MM.1S (cell line): ENCODE results near the gene ECSIT.

Experiments
- DNase-seq: peaks from one replicate; pipeline ENCODE4 v3.0.0-alpha.2; 2015
- H2AFZ ChIP-seq: fragments of 300-600 bp; sonication (generic); 2 replicates; pipeline ENCODE4 v1.6.0; 2016; ENCODE audit warnings: antibody characterized with exemption, low read length
- H3F3A ChIP-seq: fragments of 300-600 bp; sonication (generic); 2 replicates; pipeline ENCODE4 v1.6.1; 2016; ENCODE audit warnings: mild to moderate bottlenecking, antibody characterized with exemption, low read length, moderate library complexity, mixed read lengths; ENCODE audit not compliant: insufficient read depth
- H3K27ac ChIP-seq: fragments of 300-600 bp; sonication (generic); 2 replicates; pipeline ENCODE4 v1.5.1; 2016; ENCODE audit warnings: mild to moderate bottlenecking, low read length
- H3K27me3 ChIP-seq: fragments of 300-600 bp; sonication (generic); replicated peaks from 2 replicates; pipeline ENCODE4 v1.6.0; 2016; ENCODE audit warnings: low read length; ENCODE audit not compliant: insufficient read depth
- H3K36me3 ChIP-seq: fragments of 300-600 bp; sonication (generic); replicated peaks from 2 replicates; pipeline ENCODE4 v1.6.1; 2016; ENCODE audit warnings: mild to moderate bottlenecking, low read length, mixed read lengths; ENCODE audit not compliant: insufficient read depth
- H3K4me1 ChIP-seq: fragments of 300-600 bp; sonication (generic); 2 replicates; pipeline ENCODE4 v1.6.1; 2016; ENCODE audit warnings: low read length, mixed read lengths
- H3K4me2 ChIP-seq: fragments of 300-600 bp; sonication (generic); 2 replicates; pipeline ENCODE4 v1.6.0; 2016; ENCODE audit warnings: low read depth, low read length
- H3K4me3 ChIP-seq: fragments of 300-600 bp; sonication (generic); 2 replicates; pipeline ENCODE4 v1.5.1; 2016; ENCODE audit warnings: low read length, mixed read lengths
- H3K79me2 ChIP-seq: fragments of 300-600 bp; sonication (generic); 2 replicates; pipeline ENCODE4 v1.6.1; 2016; ENCODE audit warnings: mixed run types, low read length, mixed read lengths
- H3K9ac ChIP-seq: fragments of 300-600 bp; sonication (generic); 2 replicates; pipeline ENCODE4 v1.6.1; 2016; ENCODE audit warnings: low read length, mixed read lengths
- H3K9me2 ChIP-seq: fragments of 300-600 bp; sonication (generic); replicated peaks from 2 replicates; pipeline ENCODE4 v1.6.1; 2016; ENCODE audit warnings: mild to moderate bottlenecking, low read length, mixed read lengths; ENCODE audit not compliant: insufficient read depth
- H3K9me3 ChIP-seq: fragments of 300-600 bp; sonication (generic); replicated peaks from 2 replicates; pipeline ENCODE4 v1.6.1; 2016; ENCODE audit warnings: mild to moderate bottlenecking, low read length, mixed read lengths; ENCODE audit not compliant: insufficient read depth
- H4K20me1 ChIP-seq: fragments of 300-600 bp; sonication (generic); 2 replicates; pipeline ENCODE4 v1.6.1; 2016; ENCODE audit warnings: mild to moderate bottlenecking, low read length, moderate library complexity, mixed read lengths; ENCODE audit not compliant: insufficient read depth
- EZH2 ChIP-seq: fragments of 300-600 bp; sonication (generic); optimal IDR thresholded peaks from 2 replicates; pipeline ENCODE3; 2017; ENCODE audit warnings: low read depth, mild to moderate bottlenecking, antibody characterized with exemption, low read length, mixed read lengths
- EZH2phosphoT487 ChIP-seq: fragments of 300-600 bp; sonication (generic); IDR thresholded peaks from 2 replicates; pipeline ENCODE4 v1.6.1; 2018; ENCODE audit warnings: antibody characterized with exemption, low read length
- TF ChIP-seq, protein P1 (sequence below): fragments of 300-600 bp; sonication (generic); IDR thresholded peaks from 2 replicates; pipeline ENCODE4 v1.5.1; 2016; ENCODE audit warnings: antibody characterized with exemption, low read length, mixed read lengths

ECSIT gene

DNA sequence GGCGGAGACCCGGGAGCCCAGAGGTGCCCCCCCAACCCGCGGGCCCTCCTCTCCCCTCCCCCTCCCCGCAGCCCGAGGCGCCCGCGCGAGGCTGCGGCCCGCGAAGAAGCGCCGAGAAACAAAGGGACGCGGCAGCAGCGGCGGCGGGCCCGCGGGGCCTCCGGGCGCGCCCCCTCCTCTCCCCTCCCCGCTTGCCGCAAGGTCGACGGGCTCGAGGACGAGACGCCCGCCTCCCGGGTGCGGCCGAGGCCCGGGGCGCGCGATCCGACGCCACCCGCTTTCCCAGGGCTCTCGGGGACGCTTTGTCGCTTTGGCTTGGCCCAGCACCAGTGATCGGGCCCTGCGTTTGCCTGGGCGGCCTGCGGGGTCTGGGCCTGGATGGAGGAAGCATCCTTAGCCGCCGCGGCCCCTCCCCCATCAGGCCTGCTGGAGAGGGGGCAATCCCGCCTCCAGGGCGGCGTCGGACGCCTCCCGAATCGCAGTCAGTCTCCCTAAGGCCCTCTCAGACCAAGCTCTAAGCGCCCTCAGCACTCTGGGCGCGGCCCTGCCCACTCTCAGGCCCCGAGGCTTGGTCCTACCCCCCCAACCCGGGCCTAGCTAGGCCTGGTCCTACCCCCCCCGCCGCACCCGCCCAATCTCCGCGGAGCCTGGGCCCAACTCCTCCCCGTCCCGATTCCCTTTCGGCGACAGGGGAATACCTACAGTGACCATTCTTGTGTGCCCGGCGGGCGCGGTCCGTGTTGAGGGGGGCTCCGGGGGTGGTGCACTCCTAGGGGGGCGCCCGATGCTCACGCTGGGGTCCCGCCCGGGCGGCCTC lies 48.8 kb downstream of the ECSIT start:
- Histone ChIP-seq H3K36me3 (no peaks in the 10 kb centered on the region), H3K4me1 (peaks cover 10% of the 10 kb centered on the region; the same call in 1 of the 2 replicates), H3K79me2 (no peaks in the 10 kb centered on the region), H3K4me2 (no peak overlapping the region), H3K9me3 (no peaks in the 10 kb centered on the region), H2AFZ (no peak overlapping the region), H4K20me1 (no peaks in the 10 kb centered on the region), H3K9ac (no peak overlapping the region), H3K27ac (no peak overlapping the region), H3K4me3 (no peak overlapping the region), H3K9me2 (no peaks in the 10 kb centered on the region), H3K27me3 (peaks cover 29% of the 10 kb centered on the region), H3F3A (no peaks in the 10 kb centered on the region)
- TF ChIP-seq, protein P1, sequence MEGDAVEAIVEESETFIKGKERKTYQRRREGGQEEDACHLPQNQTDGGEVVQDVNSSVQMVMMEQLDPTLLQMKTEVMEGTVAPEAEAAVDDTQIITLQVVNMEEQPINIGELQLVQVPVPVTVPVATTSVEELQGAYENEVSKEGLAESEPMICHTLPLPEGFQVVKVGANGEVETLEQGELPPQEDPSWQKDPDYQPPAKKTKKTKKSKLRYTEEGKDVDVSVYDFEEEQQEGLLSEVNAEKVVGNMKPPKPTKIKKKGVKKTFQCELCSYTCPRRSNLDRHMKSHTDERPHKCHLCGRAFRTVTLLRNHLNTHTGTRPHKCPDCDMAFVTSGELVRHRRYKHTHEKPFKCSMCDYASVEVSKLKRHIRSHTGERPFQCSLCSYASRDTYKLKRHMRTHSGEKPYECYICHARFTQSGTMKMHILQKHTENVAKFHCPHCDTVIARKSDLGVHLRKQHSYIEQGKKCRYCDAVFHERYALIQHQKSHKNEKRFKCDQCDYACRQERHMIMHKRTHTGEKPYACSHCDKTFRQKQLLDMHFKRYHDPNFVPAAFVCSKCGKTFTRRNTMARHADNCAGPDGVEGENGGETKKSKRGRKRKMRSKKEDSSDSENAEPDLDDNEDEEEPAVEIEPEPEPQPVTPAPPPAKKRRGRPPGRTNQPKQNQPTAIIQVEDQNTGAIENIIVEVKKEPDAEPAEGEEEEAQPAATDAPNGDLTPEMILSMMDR, result no peak
- TF ChIP-seq EZH2 (no peak), EZH2phosphoT487 (no peak)
- DNase-seq, result no peak

DNA sequence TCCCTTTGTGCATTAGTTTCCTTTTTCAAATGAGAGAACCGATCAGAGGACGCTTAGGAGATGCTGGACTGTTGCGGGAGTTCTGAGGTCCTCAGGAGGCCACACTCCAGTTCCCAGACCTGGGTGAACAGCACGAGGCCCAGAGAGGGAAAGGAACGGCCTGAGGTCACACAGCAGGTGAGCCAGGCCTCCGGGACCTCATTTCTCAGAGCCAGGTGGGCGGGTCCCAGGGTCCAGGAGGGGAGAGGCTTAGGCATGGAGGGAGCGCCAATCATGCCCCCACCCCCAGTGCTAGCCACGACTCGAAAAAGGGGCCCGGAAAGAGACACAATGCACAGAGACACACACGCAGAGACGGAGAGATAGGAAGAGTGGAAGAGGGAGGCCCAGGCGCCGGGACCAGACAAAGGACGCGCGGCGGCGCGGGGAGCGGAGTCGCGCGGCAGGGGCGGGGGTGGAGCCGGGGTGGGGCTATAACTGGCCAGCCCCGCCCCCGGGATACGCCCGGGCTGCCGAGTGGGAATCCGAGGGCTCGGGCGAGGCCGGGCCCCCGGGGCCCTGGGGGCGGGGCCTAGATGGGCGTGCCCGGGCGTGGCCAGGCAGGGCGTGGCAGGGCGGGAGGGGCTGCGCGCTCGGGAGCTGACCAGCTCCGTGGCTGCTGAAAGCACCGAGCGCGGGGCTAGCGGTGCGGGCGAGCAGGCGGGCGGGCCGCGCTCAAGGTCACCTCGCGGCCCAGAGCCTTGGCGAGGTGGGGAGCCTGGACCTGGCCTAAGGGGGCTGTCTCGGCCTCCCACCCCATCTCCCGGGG lies 49.6 kb downstream of the ECSIT start:
- Histone ChIP-seq H2AFZ (no peak overlapping the region), H3K4me1 (peaks cover 10% of the 10 kb centered on the region; the same call in 1 of the 2 replicates), H3K27me3 (peaks cover 37% of the 10 kb centered on the region), H3K9me2 (no peaks in the 10 kb centered on the region), H4K20me1 (no peaks in the 10 kb centered on the region), H3K27ac (no peak overlapping the region), H3K9ac (no peak overlapping the region), H3K4me3 (no peak overlapping the region), H3K79me2 (no peaks in the 10 kb centered on the region), H3F3A (no peaks in the 10 kb centered on the region), H3K36me3 (no peaks in the 10 kb centered on the region), H3K9me3 (no peaks in the 10 kb centered on the region), H3K4me2 (no peak overlapping the region)
- TF ChIP-seq EZH2 (no peak), EZH2phosphoT487 (no peak)
- TF ChIP-seq, protein P1, result no peak
- DNase-seq, result no peak

DNA sequence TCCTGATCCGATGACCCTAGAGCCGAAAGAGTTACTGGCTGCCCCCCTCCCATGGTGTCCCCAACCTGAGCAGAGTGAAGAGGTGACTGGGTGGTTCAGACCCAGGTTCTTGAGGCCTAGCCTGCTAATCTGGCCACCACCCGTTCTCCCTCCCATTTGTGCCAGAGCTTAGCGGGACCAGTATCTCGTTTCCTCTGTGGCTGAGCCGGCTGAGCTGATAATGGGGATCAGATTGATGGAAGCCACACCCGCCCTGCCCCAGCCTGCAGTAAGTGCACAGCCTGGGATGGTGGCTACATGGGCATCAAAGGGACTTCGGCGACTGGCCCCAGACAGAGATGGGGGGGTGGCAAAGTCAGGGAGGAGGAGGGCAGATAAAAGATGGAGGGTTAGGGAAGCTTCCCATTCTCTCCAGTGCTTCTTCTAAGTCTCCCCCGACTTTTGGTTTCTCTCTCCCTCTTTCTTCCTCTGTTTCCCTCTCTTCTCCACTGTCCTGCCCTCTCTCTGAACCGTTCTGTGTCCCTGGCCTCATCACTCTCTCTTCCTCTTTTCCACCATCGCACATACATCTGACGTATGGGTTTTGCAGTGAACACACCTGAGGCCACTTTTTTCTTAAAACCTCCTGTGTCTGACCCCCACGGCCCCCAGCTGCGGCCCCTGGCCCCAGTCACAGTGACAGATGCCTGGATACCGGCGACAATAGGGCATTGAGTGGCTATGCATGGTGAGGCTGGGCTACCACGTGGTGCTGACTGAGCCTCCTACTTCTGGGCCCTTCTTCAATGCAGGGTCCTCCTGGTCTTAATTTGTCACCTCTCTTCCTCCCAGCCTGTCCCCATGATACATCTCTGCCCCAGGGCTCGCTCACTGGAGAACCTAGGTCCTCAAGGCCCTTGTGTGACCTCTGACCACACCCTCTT lies 50.5 kb downstream of the ECSIT start:
- Histone ChIP-seq H3K9me3 (no peaks in the 10 kb centered on the region), H3F3A (no peaks in the 10 kb centered on the region), H3K27me3 (peaks cover 45% of the 10 kb centered on the region), H3K36me3 (no peaks in the 10 kb centered on the region), H3K4me1 (peaks cover 10% of the 10 kb centered on the region; the same call in 1 of the 2 replicates), H3K79me2 (no peaks in the 10 kb centered on the region), H3K9me2 (no peaks in the 10 kb centered on the region), H3K27ac (no peak overlapping the region), H3K4me3 (no peak overlapping the region), H3K4me2 (no peak overlapping the region), H3K9ac (no peak overlapping the region), H4K20me1 (no peaks in the 10 kb centered on the region), H2AFZ (no peak overlapping the region)
- DNase-seq, result no peak
- TF ChIP-seq EZH2 (no peak), EZH2phosphoT487 (no peak)
- TF ChIP-seq, protein P1, result no peak
